Measurements from ENCODE around the gene UBL4A. TPM values are rescaled to one million over a fixed set of nuclear protein-coding genes. Genes with fewer than 3 reads are reported as not detected.

The UBL4A gene
- total RNA-seq, 4 donors from 2014 or later = 26.7 to 32.6 (median 30.1) TPM

GRCh38 chrX:154506483-154507332 is 20.3 kb upstream of the UBL4A start:
- no peak for TF ChIP-seq CTCF (IDR thresholded peaks at IDR 0.05; ENCODE audit: low read depth)

- TF ChIP-seq CTCF (IDR thresholded peaks at IDR 0.05; ENCODE audit: low read depth) = no peak
Observed at GRCh38 chrX:154505734-154506133, 19.3 kb upstream of the UBL4A start.

- no peak for TF ChIP-seq CTCF (IDR thresholded peaks at IDR 0.05; ENCODE audit: low read depth)
Observed at GRCh38 chrX:154502989-154503388, 16.6 kb upstream of the UBL4A start.

GRCh38 chrX:154502098-154502497 is 15.7 kb upstream of the UBL4A start:
- no peak for TF ChIP-seq CTCF (IDR thresholded peaks at IDR 0.05; ENCODE audit: low read depth)

GRCh38 chrX:154495472-154495922 is 9.1 kb upstream of the UBL4A start:
- no peak for TF ChIP-seq CTCF (IDR thresholded peaks at IDR 0.05; ENCODE audit: low read depth)

GRCh38 chrX:154494715-154495114 is 8.3 kb upstream of the UBL4A start:
- TF ChIP-seq CTCF (IDR thresholded peaks at IDR 0.05; ENCODE audit: low read depth) = no peak

- no peak for TF ChIP-seq CTCF (IDR thresholded peaks at IDR 0.05; ENCODE audit: low read depth)
Observed at GRCh38 chrX:154490414-154491083, 4.1 kb upstream of the UBL4A start, which contains the start of gene SLC10A3. Gene SLC10A3, minus strand, starts transcription at chrX:154490629. Its CDS starts 1,689 bp downstream, at chrX:154488940.
